ENCODE results near the gene DDX47.
"Not testable (repeated sequence)": the region's sequence is repeated elsewhere in the genome, so short reads cannot be mapped to it uniquely, and the experiment has no call there.

DNA sequence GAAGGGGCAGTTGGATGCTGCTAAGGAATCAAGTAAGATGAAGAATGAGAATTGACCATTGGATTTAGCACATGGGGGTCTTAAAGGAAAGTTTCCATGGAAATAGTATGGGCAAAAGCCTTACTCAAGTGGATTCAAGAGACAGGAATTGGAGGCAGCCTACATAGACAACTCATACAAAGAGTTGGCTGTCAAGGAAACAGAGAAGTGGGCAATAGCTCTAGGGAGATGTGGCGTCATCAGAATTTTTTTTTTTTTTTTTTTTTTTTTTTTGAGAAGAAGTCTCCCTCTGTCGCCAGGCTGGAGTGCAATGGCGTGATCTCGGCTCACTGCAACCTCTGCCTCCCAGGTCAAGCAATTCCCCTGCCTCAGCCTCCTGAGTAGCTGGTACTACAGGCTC, 11.5 kb upstream of the DDX47 start:
- TF ChIP-seq, protein P1, sequence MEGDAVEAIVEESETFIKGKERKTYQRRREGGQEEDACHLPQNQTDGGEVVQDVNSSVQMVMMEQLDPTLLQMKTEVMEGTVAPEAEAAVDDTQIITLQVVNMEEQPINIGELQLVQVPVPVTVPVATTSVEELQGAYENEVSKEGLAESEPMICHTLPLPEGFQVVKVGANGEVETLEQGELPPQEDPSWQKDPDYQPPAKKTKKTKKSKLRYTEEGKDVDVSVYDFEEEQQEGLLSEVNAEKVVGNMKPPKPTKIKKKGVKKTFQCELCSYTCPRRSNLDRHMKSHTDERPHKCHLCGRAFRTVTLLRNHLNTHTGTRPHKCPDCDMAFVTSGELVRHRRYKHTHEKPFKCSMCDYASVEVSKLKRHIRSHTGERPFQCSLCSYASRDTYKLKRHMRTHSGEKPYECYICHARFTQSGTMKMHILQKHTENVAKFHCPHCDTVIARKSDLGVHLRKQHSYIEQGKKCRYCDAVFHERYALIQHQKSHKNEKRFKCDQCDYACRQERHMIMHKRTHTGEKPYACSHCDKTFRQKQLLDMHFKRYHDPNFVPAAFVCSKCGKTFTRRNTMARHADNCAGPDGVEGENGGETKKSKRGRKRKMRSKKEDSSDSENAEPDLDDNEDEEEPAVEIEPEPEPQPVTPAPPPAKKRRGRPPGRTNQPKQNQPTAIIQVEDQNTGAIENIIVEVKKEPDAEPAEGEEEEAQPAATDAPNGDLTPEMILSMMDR (IDR thresholded peaks at IDR 0.05; ENCODE audit: low read depth, low read length) = not testable (repeated sequence)
- TF ChIP-seq EZH2phosphoT487 (IDR thresholded peaks at IDR 0.05; ENCODE audit: low read depth) = not testable (repeated sequence)

Measured in OCI-LY3 (cell line).